HCT116 (cell line): ENCODE results near the gene LUC7L2. TPM values are rescaled to one million over a fixed set of nuclear protein-coding genes. Genes with fewer than 3 reads are reported as not detected.
"Not testable (repeated sequence)": the region's sequence is repeated elsewhere in the genome, so short reads cannot be mapped to it uniquely, and the experiment has no call there.

Source experiments
- ATAC-seq: fragments of 200-7000 bp; cut with Tn5 transposase; 2 replicates; pipeline ENCODE4 v1.9.1; 2020; ENCODE audit warnings: mild to moderate bottlenecking, moderate library complexity
- BruUV-seq: library from RNA; stranded (reverse); fragments of 400-500 nt; replicated peaks from 2 replicates; lab custom pipeline; 2021; lab: Mats Ljungman, UMichigan
- CTCF ChIA-PET: fragments of 300-600 bp; sonication (Branson Sonifier 250); formaldehyde crosslinking; loops from one replicate; lab custom pipeline; 2021; ENCODE audit warnings: antibody characterized with exemption; lab: Charles Lee
- POLR2A ChIA-PET: fragments of 300-600, 350-600 bp; sonication (Branson Sonifier 250); formaldehyde crosslinking; loops from one replicate; lab custom pipeline; 2021; ENCODE audit warnings: antibody characterized with exemption; lab: Charles Lee
- RAD21 ChIA-PET, 2 experiments: fragments of 300-600 bp; sonication (Branson Sonifier 250); formaldehyde crosslinking; loops; one replicate each; lab custom pipeline; 2023; ENCODE audit warnings: low total read pairs in 2 of 2; ENCODE audit not compliant: uncharacterized antibody in 2 of 2, unreplicated experiment in 2 of 2, low non-redundant PET in 1 of 2; lab: Charles Lee
- DNase-seq: peaks from one replicate; pipeline ENCODE4 v3.0.0-alpha.2; 2010; ENCODE audit warnings: low read depth, low spot score
- H2AFZ ChIP-seq: fragments of 200-600 bp; shearing (Covaris generic), sonication (generic); 2 replicates; pipeline ENCODE4 v1.6.1; 2017; ENCODE audit warnings: low read depth, mixed run types, mixed read lengths, antibody characterized with exemption, low read length; ENCODE audit not compliant: poor library complexity, severe bottlenecking
- H3K27ac ChIP-seq: 2 replicates; pipeline ENCODE4 v1.5.1; 2012; ENCODE audit warnings: low read depth, low read length
- H3K27me3 ChIP-seq: fragments of 200-600 bp; sonication (generic); 2 replicates; pipeline ENCODE4 v1.6.1; 2016; ENCODE audit warnings: mixed run types, low read length, mixed read lengths; ENCODE audit not compliant: insufficient read depth
- H3K36me3 ChIP-seq, 2 experiments: fragments of 200-500 bp in 1 of 2; fragments of 200-600 bp in 1 of 2; sonication (Bioruptor generic) in 1 of 2; sonication (generic) in 1 of 2; 2 replicates each; pipeline versions ENCODE4 v1.5.1 to v1.6.1; 2014 to 2016; ENCODE audit warnings: low read length in 2 of 2, inconsistent platforms in 1 of 2, mixed read lengths in 1 of 2, mixed run types in 1 of 2; ENCODE audit not compliant: insufficient read depth in 2 of 2, control insufficient read depth in 1 of 2
- H3K4me1 ChIP-seq, 2 experiments: fragments of 200-600 bp in 1 of 2; sonication (generic) in 1 of 2; 2 replicates each; pipeline versions ENCODE4 v1.5.1 to v1.6.1; 2012 to 2017; ENCODE audit warnings: low read length in 2 of 2, inconsistent platforms in 1 of 2, mild to moderate bottlenecking in 1 of 2, mixed read lengths in 1 of 2, mixed run types in 1 of 2, moderate library complexity in 1 of 2; ENCODE audit not compliant: insufficient read depth in 2 of 2, control insufficient read depth in 1 of 2
- H3K4me2 ChIP-seq: fragments of 200-600 bp; sonication (generic); 2 replicates; pipeline ENCODE4 v1.6.1; 2017; ENCODE audit warnings: mixed run types, low read length, mixed read lengths
- H3K4me3 ChIP-seq, 2 experiments: fragments of 200-600 bp in 1 of 2; sonication (generic) in 1 of 2; replicated peaks in 1 of 2; 2 replicates each; pipeline ENCODE4 v1.5.1; 2011 to 2016; ENCODE audit warnings: low read length in 2 of 2, control low read depth in 1 of 2, low read depth in 1 of 2, mild to moderate bottlenecking in 1 of 2, mixed read lengths in 1 of 2, mixed run types in 1 of 2
- H3K79me2 ChIP-seq: fragments of 200-600 bp; sonication (generic); 2 replicates; pipeline ENCODE4 v1.6.1; 2017; ENCODE audit warnings: mild to moderate bottlenecking, mixed run types, low read length, moderate library complexity, mixed read lengths; ENCODE audit not compliant: insufficient read depth
- H3K9ac ChIP-seq: fragments of 200-600 bp; sonication (generic); 2 replicates; pipeline ENCODE4 v1.6.1; 2016; ENCODE audit warnings: low read length, mixed read lengths
- H3K9me2 ChIP-seq: fragments of 200-600 bp; sonication (generic), shearing (Covaris generic); 2 replicates; pipeline ENCODE4 v1.6.1; 2017; ENCODE audit warnings: mixed run types, mild to moderate bottlenecking, moderate library complexity; ENCODE audit not compliant: insufficient read depth
- H3K9me3 ChIP-seq, 2 experiments: fragments of 200-500 bp in 1 of 2; fragments of 200-600 bp in 1 of 2; sonication (Bioruptor generic) in 1 of 2; sonication (generic) in 1 of 2; 2 replicates each; pipeline ENCODE4 v1.6.1; 2014 to 2017; ENCODE audit warnings: low read length in 2 of 2, mixed read lengths in 2 of 2, inconsistent platforms in 1 of 2, low read depth in 1 of 2, mild to moderate bottlenecking in 1 of 2, mixed run types in 1 of 2, moderate library complexity in 1 of 2; ENCODE audit not compliant: control insufficient read depth in 1 of 2, insufficient read depth in 1 of 2
- H4K20me1 ChIP-seq: fragments of 200-600 bp; sonication (generic), shearing (Covaris generic); 2 replicates; pipeline ENCODE4 v1.6.1; 2017; ENCODE audit warnings: mixed run types, mild to moderate bottlenecking, moderate library complexity; ENCODE audit not compliant: insufficient read depth
- ATF3 ChIP-seq: IDR thresholded peaks from 2 replicates; pipeline ENCODE4 v1.6.1; 2012
- CBX3 ChIP-seq: IDR thresholded peaks from 2 replicates; pipeline ENCODE4 v1.6.1; 2012; ENCODE audit warnings: low read depth
- CEBPB ChIP-seq: IDR thresholded peaks from 2 replicates; pipeline ENCODE4 v1.6.1; 2012; ENCODE audit warnings: low read depth
- EGR1 ChIP-seq: IDR thresholded peaks from 2 replicates; pipeline ENCODE4 v1.6.1; 2012; ENCODE audit warnings: low read depth
- EZH2 ChIP-seq: fragments of 200-600 bp; sonication (generic); IDR thresholded peaks from 2 replicates; pipeline ENCODE4 v1.6.1; 2017; ENCODE audit warnings: antibody characterized with exemption, mixed run types
- FOSL1 ChIP-seq: IDR thresholded peaks from 2 replicates; pipeline ENCODE4 v1.6.1; 2012; ENCODE audit warnings: low read depth
- MAX ChIP-seq: IDR thresholded peaks from 2 replicates; pipeline ENCODE4 v1.6.1; 2012
- POLR2AphosphoS5 ChIP-seq: IDR thresholded peaks from 2 replicates; pipeline ENCODE4 v1.6.1; 2011; ENCODE audit warnings: mild to moderate bottlenecking, low read depth, low read length, moderate library complexity
- RAD21 ChIP-seq: IDR thresholded peaks from 2 replicates; pipeline ENCODE4 v1.6.1; 2012; ENCODE audit warnings: low read depth, mild to moderate bottlenecking
- SIN3A ChIP-seq: IDR thresholded peaks from 2 replicates; pipeline ENCODE4 v1.6.1; 2012; ENCODE audit warnings: low read depth
- SP1 ChIP-seq: IDR thresholded peaks from 2 replicates; pipeline ENCODE4 v1.6.1; 2012; ENCODE audit warnings: low read depth
- TCF7L2 ChIP-seq: IDR thresholded peaks from 2 replicates; pipeline ENCODE4 v1.7.0; 2011; ENCODE audit warnings: borderline replicate concordance, inconsistent platforms; ENCODE audit not compliant: insufficient read depth, insufficient read length; ENCODE audit errors: extremely low read depth
- ZFX ChIP-seq: fragments of 450-650 bp; IDR thresholded peaks from 2 replicates; pipeline ENCODE4 v1.6.1; 2017
- ZNF274 ChIP-seq: fragments of 200-500 bp; sonication (Bioruptor generic); IDR thresholded peaks from 2 replicates; pipeline ENCODE4 v1.6.1; 2014; ENCODE audit warnings: mild to moderate bottlenecking, low read depth, low read length, inconsistent platforms
- intact Hi-C: fragments of 100-400 bp; cut with micrococcal nuclease; formaldehyde crosslinking; loops from 2 replicates; pipeline ENCODE4 v1.10.0; 2022
- total RNA-seq: library from RNA; stranded (reverse); gene quantifications from one replicate; pipeline ENCODE4 v1.2.1, GENCODE V29; 2021; ENCODE audit not compliant: unreplicated experiment
- TF ChIP-seq, protein P1 (sequence below): IDR thresholded peaks from 2 replicates; pipeline ENCODE4 v1.6.1; 2011; ENCODE audit warnings: mild to moderate bottlenecking, low read length, moderate library complexity; ENCODE audit not compliant: insufficient replicate concordance; ENCODE audit errors: extremely low read depth
- TF ChIP-seq, protein P2 (sequence below), 3 experiments: fragments of 200-600 bp in 1 of 3; sonication (generic) in 1 of 3; IDR thresholded peaks in 2 of 3; conservative IDR thresholded peaks in 1 of 3; 2 replicates each; pipeline ENCODE4 v1.5.1; 2012 to 2017; ENCODE audit warnings: low read depth in 2 of 3, low read length in 2 of 3, antibody characterized with exemption in 1 of 3, borderline replicate concordance in 1 of 3, control low read depth in 1 of 3, mild to moderate bottlenecking in 1 of 3, mixed read lengths in 1 of 3, mixed run types in 1 of 3, moderate library complexity in 1 of 3; ENCODE audit not compliant: insufficient read depth in 1 of 3

The LUC7L2 gene
- total RNA-seq, 1 experiment from 2014 or later = 98.8 TPM

DNA sequence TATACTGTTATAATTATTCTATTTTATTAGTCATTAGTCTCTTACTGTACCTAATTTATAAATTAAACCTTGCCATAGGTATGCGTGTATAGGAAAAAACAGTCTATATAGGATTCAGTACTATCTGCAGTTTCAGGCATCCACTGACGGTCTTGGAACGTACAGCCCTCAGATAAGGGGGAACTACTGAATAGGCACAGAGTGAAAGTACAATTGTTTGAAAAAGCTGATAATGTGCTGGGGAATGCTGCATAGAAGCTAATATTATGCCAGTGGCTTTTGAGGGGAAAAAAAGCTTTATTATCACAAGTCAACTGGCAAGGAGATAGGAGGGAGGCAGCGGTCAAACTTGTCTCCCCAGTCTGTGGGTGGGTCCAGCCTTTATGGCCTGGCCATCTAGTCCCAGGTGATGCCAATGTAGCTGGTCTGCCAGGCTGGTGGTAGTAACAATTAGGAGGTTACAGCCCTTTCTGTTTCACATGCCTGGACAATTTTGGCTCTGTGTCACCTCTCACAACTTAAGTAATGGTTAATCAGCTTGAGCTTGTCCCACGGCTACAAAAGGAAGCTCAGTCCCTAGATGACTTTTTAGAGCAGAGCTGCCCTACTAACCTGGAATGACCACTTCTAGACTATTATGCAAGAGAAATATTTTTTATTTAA lies 26.9 kb upstream of the LUC7L2 start:
- POLR2A ChIA-PET = no interaction called here
- H3K9me3 ChIP-seq = no peaks in the 10 kb centered on the region
- no peaks in the 10 kb centered on the region for H3K27me3 ChIP-seq
- ATAC-seq = no peak
- TF ChIP-seq, protein P1, sequence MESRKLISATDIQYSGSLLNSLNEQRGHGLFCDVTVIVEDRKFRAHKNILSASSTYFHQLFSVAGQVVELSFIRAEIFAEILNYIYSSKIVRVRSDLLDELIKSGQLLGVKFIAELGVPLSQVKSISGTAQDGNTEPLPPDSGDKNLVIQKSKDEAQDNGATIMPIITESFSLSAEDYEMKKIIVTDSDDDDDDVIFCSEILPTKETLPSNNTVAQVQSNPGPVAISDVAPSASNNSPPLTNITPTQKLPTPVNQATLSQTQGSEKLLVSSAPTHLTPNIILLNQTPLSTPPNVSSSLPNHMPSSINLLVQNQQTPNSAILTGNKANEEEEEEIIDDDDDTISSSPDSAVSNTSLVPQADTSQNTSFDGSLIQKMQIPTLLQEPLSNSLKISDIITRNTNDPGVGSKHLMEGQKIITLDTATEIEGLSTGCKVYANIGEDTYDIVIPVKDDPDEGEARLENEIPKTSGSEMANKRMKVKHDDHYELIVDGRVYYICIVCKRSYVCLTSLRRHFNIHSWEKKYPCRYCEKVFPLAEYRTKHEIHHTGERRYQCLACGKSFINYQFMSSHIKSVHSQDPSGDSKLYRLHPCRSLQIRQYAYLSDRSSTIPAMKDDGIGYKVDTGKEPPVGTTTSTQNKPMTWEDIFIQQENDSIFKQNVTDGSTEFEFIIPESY = no peak
- TF ChIP-seq SP1 = no peak
- TF ChIP-seq, protein P2, sequence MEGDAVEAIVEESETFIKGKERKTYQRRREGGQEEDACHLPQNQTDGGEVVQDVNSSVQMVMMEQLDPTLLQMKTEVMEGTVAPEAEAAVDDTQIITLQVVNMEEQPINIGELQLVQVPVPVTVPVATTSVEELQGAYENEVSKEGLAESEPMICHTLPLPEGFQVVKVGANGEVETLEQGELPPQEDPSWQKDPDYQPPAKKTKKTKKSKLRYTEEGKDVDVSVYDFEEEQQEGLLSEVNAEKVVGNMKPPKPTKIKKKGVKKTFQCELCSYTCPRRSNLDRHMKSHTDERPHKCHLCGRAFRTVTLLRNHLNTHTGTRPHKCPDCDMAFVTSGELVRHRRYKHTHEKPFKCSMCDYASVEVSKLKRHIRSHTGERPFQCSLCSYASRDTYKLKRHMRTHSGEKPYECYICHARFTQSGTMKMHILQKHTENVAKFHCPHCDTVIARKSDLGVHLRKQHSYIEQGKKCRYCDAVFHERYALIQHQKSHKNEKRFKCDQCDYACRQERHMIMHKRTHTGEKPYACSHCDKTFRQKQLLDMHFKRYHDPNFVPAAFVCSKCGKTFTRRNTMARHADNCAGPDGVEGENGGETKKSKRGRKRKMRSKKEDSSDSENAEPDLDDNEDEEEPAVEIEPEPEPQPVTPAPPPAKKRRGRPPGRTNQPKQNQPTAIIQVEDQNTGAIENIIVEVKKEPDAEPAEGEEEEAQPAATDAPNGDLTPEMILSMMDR (IDR thresholded peaks at IDR 0.05 in 2 of 3, conservative IDR thresholded peaks at IDR 0.05 in 1 of 3; ENCODE audit: borderline replicate concordance in 1 of 3, insufficient read depth in 1 of 3, low read depth in 2 of 3, low read length in 2 of 3) = no peak
- TF ChIP-seq FOSL1 = no peak
- TF ChIP-seq ZFX = no peak
- no peak for TF ChIP-seq EZH2
- no peak for TF ChIP-seq CEBPB
- no peak for TF ChIP-seq RAD21
- TF ChIP-seq POLR2AphosphoS5 = no peak
- no peak for TF ChIP-seq EGR1
- no peak for TF ChIP-seq MAX
- no peak for TF ChIP-seq ATF3
- no peak for TF ChIP-seq TCF7L2
- no peak for TF ChIP-seq CBX3
- no peak for TF ChIP-seq ZNF274
- TF ChIP-seq SIN3A = no peak
- RAD21 ChIA-PET = no interaction called here
- H3K36me3 ChIP-seq = no peaks in the 10 kb centered on the region
- no peak for DNase-seq
- H3K4me1 ChIP-seq = peaks cover 0 to 4% of the 10 kb centered on the region in 2 experiments; a peak in 1 of 4 replicates
- CTCF ChIA-PET = interaction anchor here (1.3 kb wide), 1 partner anchor 12 kb away, joined by 3 read pairs; no protein-coding TSS in a partner anchor
- H3K79me2 ChIP-seq = no peaks in the 10 kb centered on the region
- no peak overlapping the region for H3K27ac ChIP-seq
- H3K9ac ChIP-seq = no peak overlapping the region
- H2AFZ ChIP-seq = no peak overlapping the region
- H4K20me1 ChIP-seq = no peaks in the 10 kb centered on the region
- intact Hi-C loops = no loop called here
- BruUV-seq = no TSS peak
- H3K9me2 ChIP-seq = no peaks in the 10 kb centered on the region
- no peak overlapping the region for H3K4me3 ChIP-seq
- no peak overlapping the region for H3K4me2 ChIP-seq

GRCh38 chr7:139333443-139333842 lies 26.3 kb upstream of the LUC7L2 start:
- H3K4me3 ChIP-seq, H3K4me2 ChIP-seq, ATAC-seq, H3K36me3 ChIP-seq, RAD21 ChIA-PET, DNase-seq, H3K27ac ChIP-seq, H3K9me3 ChIP-seq, H3K27me3 ChIP-seq, H3K79me2 ChIP-seq, intact Hi-C loops, H3K9me2 ChIP-seq, BruUV-seq, H4K20me1 ChIP-seq, H3K4me1 ChIP-seq, H3K9ac ChIP-seq, H2AFZ ChIP-seq: not testable (repeated sequence)
- ChIA-PET CTCF (interaction anchor here (1.3 kb wide), 1 partner anchor 12 kb away, joined by 3 read pairs; no protein-coding TSS in a partner anchor), POLR2A (interaction anchor here (1.1 kb wide), 1 partner anchor 23 kb away, joined by 4 read pairs; no protein-coding TSS in a partner anchor)
